Measurements from ENCODE around the gene ECE1. TPM values are rescaled to one million over a fixed set of nuclear protein-coding genes. Genes with fewer than 3 reads are reported as not detected.
A peak's percentile ranks its signal among the peaks of the same experiment; 100 is the strongest.

ECE1 gene
- total and polyA plus RNA-seq, 2 of the 8 experiments (the other 6 are each of a cell fraction or from before 2014, with no cell fraction given), result 21.4 to 36.8 TPM

- peak overlapping the region; percentile 15 to 16; a peak in 3 of 4 replicates for H3K4me2 ChIP-seq (ENCODE audit: insufficient read depth in 1 of 2, low read depth in 2 of 2, low read length in 2 of 2)
- H3K4me3 ChIP-seq (ENCODE audit: extremely low read depth in 1 of 4, insufficient read depth in 2 of 4, low read depth in 3 of 4, low read length in 4 of 4), result no peak overlapping the region
- peak overlapping the region; percentile 54 for H3K4ac ChIP-seq (replicated peaks; ENCODE audit: insufficient read length, low read depth, low read length)
- FAIRE-seq, result no peak
- H2BK15ac ChIP-seq (ENCODE audit: low read length), result peak overlapping the region; percentile 3; the same call in 1 of the 2 replicates
- no peak overlapping the region for H4K91ac ChIP-seq (replicated peaks; ENCODE audit: insufficient read length, low read length)
- no peak overlapping the region for H3K14ac ChIP-seq (ENCODE audit: insufficient read length)
- H2BK12ac ChIP-seq (ENCODE audit: low read depth, low read length), result peak overlapping the region; percentile 77
- peak overlapping the region; percentile 48; the same call in 1 of the 2 replicates for H3K18ac ChIP-seq (ENCODE audit: extremely low read depth, low read length)
- no peak for DNase-seq (ENCODE audit: low read depth in 1 of 2, low spot score in 2 of 2)
- 82% methylated on average over 20 of the region's 20 CpGs; no CpG with 5 or more reads in 1 of the 2 experiments for WGBS, 2 experiments (ENCODE audit: extremely low coverage in 1 of 2, insufficient coverage in 1 of 2, insufficient read length in 1 of 2, insufficient replicate concordance in 2 of 2, low coverage in 1 of 2, low lambda C conversion rate in 2 of 2, missing lambda C conversion rate in 1 of 2)
- no peak overlapping the region for H3K23ac ChIP-seq (ENCODE audit: insufficient read length)
- H2AFZ ChIP-seq (ENCODE audit: low read length), result no peak overlapping the region
- ChIA-PET CTCF (ENCODE audit: partially characterized antibody) (interaction anchor here (0.5 to 12.4 kb wide), 23 partner anchors 9 to 366 kb away, joined by 3 to 374 read pairs (median 4); no protein-coding TSS in a partner anchor), POLR2A (ENCODE audit: partially characterized antibody) (interaction anchor here (0.9 to 1.7 kb wide), 12 partner anchors 12 to 83 kb away, joined by 3 to 8 read pairs (median 4); no protein-coding TSS in a partner anchor)
- H2BK5ac ChIP-seq (ENCODE audit: low read depth, low read length), result peak overlapping the region; percentile 82
- no peaks in the 10 kb centered on the region for H3K79me2 ChIP-seq (ENCODE audit: control insufficient read depth in 1 of 2, insufficient read depth in 2 of 2, low read length in 2 of 2)
- no peaks in the 10 kb centered on the region for H3K23me2 ChIP-seq (ENCODE audit: low read depth, low read length)
- H2BK20ac ChIP-seq (ENCODE audit: low read length), result no peak overlapping the region
- H3K79me1 ChIP-seq (ENCODE audit: low read depth, low read length), result no peaks in the 10 kb centered on the region
- peaks cover 0 to 15% (median 7%) of the 10 kb centered on the region in 4 experiments; a peak in 5 of 7 replicates for H3K4me1 ChIP-seq (replicated peaks in 1 of 4; ENCODE audit: control insufficient read depth in 3 of 4, insufficient read depth in 4 of 4, low read length in 3 of 4)
- no peak overlapping the region for H2BK120ac ChIP-seq (replicated peaks; ENCODE audit: low read depth, low read length)
- no peak overlapping the region for H4K5ac ChIP-seq (ENCODE audit: insufficient read length, low read depth, low read length)
- H3K27me3 ChIP-seq (replicated peaks in 1 of 4; ENCODE audit: control insufficient read depth in 3 of 4, extremely low read depth in 1 of 4, insufficient read depth in 3 of 4, low read length in 3 of 4), result no peaks in the 10 kb centered on the region
- H3K56ac ChIP-seq (replicated peaks; ENCODE audit: insufficient read length, low read depth, low read length), result no peak overlapping the region
- no peak overlapping the region for H3K27ac ChIP-seq (ENCODE audit: low read depth, low read length)
- H3K36me3 ChIP-seq (ENCODE audit: control insufficient read depth in 2 of 4, insufficient read depth in 4 of 4, low read length in 3 of 4), result no peaks in the 10 kb centered on the region; a peak in 1 of 8 replicates
- TF ChIP-seq CEBPB (IDR thresholded peaks at IDR 0.05; ENCODE audit: low read depth, low read length) (0 out of 2 replicates have a peak, but pooled peaks have one; percentile 21), SP1 (IDR thresholded peaks at IDR 0.05; ENCODE audit: low read depth, low read length) (no peak), TAF7 (optimal IDR thresholded peaks at IDR 0.05; ENCODE audit: borderline replicate concordance, low read depth, low read length) (no peak), RAD21 (IDR thresholded peaks at IDR 0.05 in 1 of 2, conservative IDR thresholded peaks at IDR 0.05 in 1 of 2; ENCODE audit: low read depth in 2 of 2, low read length in 2 of 2) (no peak), E2F6 (IDR thresholded peaks at IDR 0.05) (no peak), ATF2 (IDR thresholded peaks at IDR 0.05; ENCODE audit: low read length) (no peak)
- peak overlapping the region; percentile 75; the same call in 1 of the 2 replicates for H2AK5ac ChIP-seq (ENCODE audit: low read depth, low read length)
- H4K20me1 ChIP-seq (replicated peaks in 1 of 2; ENCODE audit: control insufficient read depth in 1 of 2, insufficient read depth in 2 of 2, low read length in 2 of 2), result peaks cover 0 to 2% of the 10 kb centered on the region in 2 experiments
- H3K9ac ChIP-seq (replicated peaks in 1 of 4; ENCODE audit: extremely low read depth in 1 of 4, low read depth in 3 of 4, low read length in 3 of 4), result no peak overlapping the region
- H3K9me3 ChIP-seq (ENCODE audit: insufficient read depth in 2 of 2, low read depth in 1 of 2, low read length in 1 of 2), result no peaks in the 10 kb centered on the region
- peak overlapping the region; percentile 63; the same call in 1 of the 2 replicates for H4K8ac ChIP-seq (ENCODE audit: extremely low read depth, insufficient read depth, low read length)
Observed at GRCh38 chr1:21261551-21262292, 28.5 kb downstream of the ECE1 start.
